Mammary epithelial cell (primary cell): Measurements from ENCODE around the gene ABCG2.

Experiments used
- EZH2 ChIP-seq: IDR thresholded peaks from 2 replicates; pipeline ENCODE4 v1.6.1; 2012; ENCODE audit warnings: low read length, inconsistent platforms, borderline replicate concordance
- TF ChIP-seq, protein P1 (sequence below), 2 donors: IDR thresholded peaks in 1 of 2; conservative IDR thresholded peaks in 1 of 2; 2 replicates each; pipeline ENCODE4 v1.5.1; 2011 to 2012; ENCODE audit warnings: inconsistent platforms in 2 of 2, low read length in 2 of 2, mild to moderate bottlenecking in 2 of 2, control low read depth in 1 of 2, low read depth in 1 of 2; ENCODE audit not compliant: insufficient read depth in 1 of 2; ENCODE audit errors: extremely low read depth in 1 of 2

DNA sequence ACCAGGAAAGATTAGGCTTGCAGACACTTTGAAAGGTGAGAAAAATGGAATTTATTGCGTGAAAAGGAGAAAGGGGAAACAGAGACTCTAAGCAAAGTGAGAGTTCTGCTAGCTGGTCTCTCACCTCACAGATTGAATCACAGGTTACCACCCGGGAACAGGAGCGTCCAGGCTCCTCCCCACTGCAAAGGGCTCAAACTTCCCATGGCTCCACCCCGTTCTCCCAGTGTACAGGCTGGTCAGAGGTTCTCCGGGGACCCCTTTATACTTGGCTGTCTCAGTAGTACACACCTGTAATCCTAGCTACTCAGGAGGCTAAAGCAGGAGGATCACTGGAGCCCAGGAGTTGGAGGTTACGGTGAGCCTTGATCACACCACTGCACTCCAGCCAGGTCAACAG, 44.0 kb upstream of the ABCG2 start:
- TF ChIP-seq, protein P1, sequence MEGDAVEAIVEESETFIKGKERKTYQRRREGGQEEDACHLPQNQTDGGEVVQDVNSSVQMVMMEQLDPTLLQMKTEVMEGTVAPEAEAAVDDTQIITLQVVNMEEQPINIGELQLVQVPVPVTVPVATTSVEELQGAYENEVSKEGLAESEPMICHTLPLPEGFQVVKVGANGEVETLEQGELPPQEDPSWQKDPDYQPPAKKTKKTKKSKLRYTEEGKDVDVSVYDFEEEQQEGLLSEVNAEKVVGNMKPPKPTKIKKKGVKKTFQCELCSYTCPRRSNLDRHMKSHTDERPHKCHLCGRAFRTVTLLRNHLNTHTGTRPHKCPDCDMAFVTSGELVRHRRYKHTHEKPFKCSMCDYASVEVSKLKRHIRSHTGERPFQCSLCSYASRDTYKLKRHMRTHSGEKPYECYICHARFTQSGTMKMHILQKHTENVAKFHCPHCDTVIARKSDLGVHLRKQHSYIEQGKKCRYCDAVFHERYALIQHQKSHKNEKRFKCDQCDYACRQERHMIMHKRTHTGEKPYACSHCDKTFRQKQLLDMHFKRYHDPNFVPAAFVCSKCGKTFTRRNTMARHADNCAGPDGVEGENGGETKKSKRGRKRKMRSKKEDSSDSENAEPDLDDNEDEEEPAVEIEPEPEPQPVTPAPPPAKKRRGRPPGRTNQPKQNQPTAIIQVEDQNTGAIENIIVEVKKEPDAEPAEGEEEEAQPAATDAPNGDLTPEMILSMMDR (conservative IDR thresholded peaks at IDR 0.05 in 1 of 2, IDR thresholded peaks at IDR 0.05 in 1 of 2; ENCODE audit: extremely low read depth in 1 of 2, insufficient read depth in 1 of 2, low read depth in 1 of 2, low read length in 2 of 2), result no peak
- TF ChIP-seq EZH2, result no peak
